Putamen (tissue), 1 donor: ENCODE measurements around the gene CSNK1G1.
"Not testable (repeated sequence)": the region's sequence is repeated elsewhere in the genome, so short reads cannot be mapped to it uniquely, and the experiment has no call there.

Experiments used
- DNase-seq: peaks from one replicate; pipeline ENCODE4 v3.0.0-alpha.2; 2016; ENCODE audit warnings: low spot score

Gene CSNK1G1

GRCh38 chr15:64237677-64238076, 118.3 kb downstream of the CSNK1G1 start:
- no peak for DNase-seq

GRCh38 chr15:64236156-64236894, 119.6 kb downstream of the CSNK1G1 start:
- no peak for DNase-seq

GRCh38 chr15:64235552-64235951, 120.4 kb downstream of the CSNK1G1 start:
- no peak for DNase-seq

- no peak for DNase-seq
Measured at GRCh38 chr15:64233299-64233698, 122.7 kb downstream of the CSNK1G1 start.

- DNase-seq = no peak
Measured at GRCh38 chr15:64232400-64232799, 123.6 kb downstream of the CSNK1G1 start.

GRCh38 chr15:64229129-64229724, 126.7 kb downstream of the CSNK1G1 start:
- no peak for DNase-seq

GRCh38 chr15:64225804-64226203, 130.2 kb downstream of the CSNK1G1 start:
- DNase-seq = no peak

- no peak for DNase-seq
Measured at GRCh38 chr15:64224511-64224910, 131.5 kb downstream of the CSNK1G1 start.

- no peak for DNase-seq
Measured at GRCh38 chr15:64223882-64224281, 132.1 kb downstream of the CSNK1G1 start.

- DNase-seq = no peak
Measured at GRCh38 chr15:64222573-64223366, 133.2 kb downstream of the CSNK1G1 start.

- DNase-seq = not testable (repeated sequence)
Measured at GRCh38 chr15:64221911-64222310, 134.1 kb downstream of the CSNK1G1 start.

GRCh38 chr15:64217429-64217750, 138.6 kb downstream of the CSNK1G1 start:
- not testable (repeated sequence) for DNase-seq

GRCh38 chr15:64216730-64217428, 139.1 kb downstream of the CSNK1G1 start:
- no peak for DNase-seq

- no peak for DNase-seq
Measured at GRCh38 chr15:64216196-64216595, 139.8 kb downstream of the CSNK1G1 start.

- no peak for DNase-seq
Measured at GRCh38 chr15:64213646-64214045, 142.3 kb downstream of the CSNK1G1 start.

- DNase-seq = no peak
Measured at GRCh38 chr15:64211696-64212095, 144.3 kb downstream of the CSNK1G1 start.

- DNase-seq = no peak
Measured at GRCh38 chr15:64210371-64210770, 145.6 kb downstream of the CSNK1G1 start.

GRCh38 chr15:64209680-64210334, 146.2 kb downstream of the CSNK1G1 start:
- DNase-seq = no peak

- DNase-seq = no peak
Measured at GRCh38 chr15:64205202-64205601, 150.8 kb downstream of the CSNK1G1 start.

GRCh38 chr15:64197425-64197824, 158.5 kb downstream of the CSNK1G1 start:
- DNase-seq = peak; percentile 29

- DNase-seq = no peak
Measured at GRCh38 chr15:64193971-64194370, 162.0 kb downstream of the CSNK1G1 start.
